HuH-7 (cell line): ENCODE results near the gene RPL13.
A peak's percentile ranks its signal among the peaks of the same experiment; 100 is the strongest.

Experiments
- DNase-seq: peaks from one replicate; pipeline ENCODE4 v3.0.0; 2011; ENCODE audit warnings: low spot score

RPL13 gene

DNA sequence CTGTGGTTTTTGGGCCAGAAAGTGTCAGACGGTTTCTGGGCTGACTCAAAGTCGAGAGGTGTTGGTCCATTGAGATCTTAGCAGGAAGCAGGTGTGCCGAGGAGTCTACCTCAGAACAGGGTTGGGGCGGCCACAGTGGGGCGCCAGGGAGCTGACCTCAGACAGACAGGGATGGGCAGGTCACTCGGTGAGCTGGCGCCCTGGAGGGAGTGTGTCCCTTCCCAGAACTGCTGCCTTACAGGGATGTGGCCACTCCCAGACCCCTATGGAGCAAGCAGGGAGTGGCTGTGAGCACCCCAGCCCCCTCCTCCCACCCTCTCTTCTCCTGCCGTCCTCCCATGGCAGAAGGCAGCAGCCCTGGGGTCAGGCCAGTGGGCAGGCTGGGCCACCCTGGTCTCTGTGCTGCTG lies 39.0 kb downstream of the RPL13 start:
- DNase-seq = peak; percentile 96

DNA sequence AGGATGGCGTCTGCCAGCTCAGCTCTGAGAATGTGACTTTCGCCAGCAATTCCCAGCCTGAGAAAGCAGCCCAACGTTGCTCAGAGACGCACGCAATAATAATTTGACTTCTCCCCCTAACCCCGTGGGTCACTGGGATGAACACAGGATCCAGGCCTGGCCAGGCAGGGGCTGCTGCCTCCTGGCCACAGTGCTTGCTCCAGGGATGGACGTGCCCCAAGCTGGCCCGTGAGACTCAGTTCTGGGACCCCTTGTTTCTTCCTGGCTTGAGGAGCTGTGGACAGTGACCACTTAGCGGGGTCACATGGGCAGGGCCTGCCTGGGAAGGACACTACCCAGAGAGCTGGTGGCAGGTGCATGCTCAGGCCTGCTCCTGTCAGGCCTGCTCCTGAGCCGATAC lies 39.4 kb downstream of the RPL13 start:
- DNase-seq = no peak

DNA sequence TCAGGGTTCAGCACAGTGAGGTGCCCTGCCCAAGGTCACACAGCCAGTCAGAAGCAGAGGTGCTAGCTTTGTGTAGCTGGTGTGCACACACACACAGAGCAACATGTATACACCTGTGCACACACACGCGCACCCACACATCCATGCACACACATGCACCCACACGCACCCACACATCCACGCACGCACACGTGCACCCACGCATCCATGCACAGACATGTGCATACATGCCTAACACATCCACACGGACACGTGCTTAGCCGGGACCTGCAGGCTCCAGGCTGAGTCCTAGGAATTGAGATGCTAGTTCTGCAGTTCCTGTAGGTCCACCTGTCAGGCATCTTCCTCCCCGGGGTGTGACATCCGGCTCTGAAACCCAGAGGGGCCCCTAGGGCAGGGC lies 39.9 kb downstream of the RPL13 start:
- no peak for DNase-seq

DNA sequence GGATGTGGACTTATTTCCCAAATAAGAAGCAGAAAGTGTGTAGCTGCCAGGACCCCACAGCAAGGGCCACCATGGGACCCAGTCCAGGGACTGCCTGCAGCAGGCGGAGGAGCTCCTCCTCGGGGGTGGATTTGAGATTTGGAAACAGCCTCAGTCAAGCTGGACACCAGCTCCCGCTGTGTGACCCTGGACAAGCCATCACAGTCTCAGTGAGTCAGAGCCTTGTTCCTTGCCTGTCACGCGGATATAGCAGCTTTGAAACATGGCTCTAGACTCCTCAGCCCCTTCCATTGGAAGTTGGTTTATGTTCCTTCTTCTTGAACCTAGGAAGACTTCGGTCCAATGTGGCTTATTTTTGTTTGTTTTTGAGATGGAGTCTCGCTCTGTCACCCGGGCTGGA lies 40.5 kb downstream of the RPL13 start:
- DNase-seq = no peak

DNA sequence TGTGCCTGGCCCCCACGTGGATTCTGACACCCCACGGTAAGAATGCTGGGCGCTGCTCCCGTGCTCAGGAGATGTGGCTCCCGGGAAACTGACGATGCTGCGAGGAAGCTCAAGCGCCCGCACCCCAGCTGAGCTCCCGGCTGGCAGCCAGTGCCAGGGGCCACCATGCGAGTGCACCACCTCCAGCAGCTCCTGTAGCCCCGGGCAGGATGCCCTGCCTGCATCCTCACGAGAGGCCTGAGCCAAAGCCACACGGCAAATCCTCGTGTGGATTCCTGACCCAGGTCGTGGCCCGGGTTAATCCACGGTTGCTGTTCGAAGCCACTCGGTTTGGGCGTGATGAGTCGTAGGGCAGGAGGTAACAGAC lies 41.4 kb downstream of the RPL13 start:
- DNase-seq = no peak

DNA sequence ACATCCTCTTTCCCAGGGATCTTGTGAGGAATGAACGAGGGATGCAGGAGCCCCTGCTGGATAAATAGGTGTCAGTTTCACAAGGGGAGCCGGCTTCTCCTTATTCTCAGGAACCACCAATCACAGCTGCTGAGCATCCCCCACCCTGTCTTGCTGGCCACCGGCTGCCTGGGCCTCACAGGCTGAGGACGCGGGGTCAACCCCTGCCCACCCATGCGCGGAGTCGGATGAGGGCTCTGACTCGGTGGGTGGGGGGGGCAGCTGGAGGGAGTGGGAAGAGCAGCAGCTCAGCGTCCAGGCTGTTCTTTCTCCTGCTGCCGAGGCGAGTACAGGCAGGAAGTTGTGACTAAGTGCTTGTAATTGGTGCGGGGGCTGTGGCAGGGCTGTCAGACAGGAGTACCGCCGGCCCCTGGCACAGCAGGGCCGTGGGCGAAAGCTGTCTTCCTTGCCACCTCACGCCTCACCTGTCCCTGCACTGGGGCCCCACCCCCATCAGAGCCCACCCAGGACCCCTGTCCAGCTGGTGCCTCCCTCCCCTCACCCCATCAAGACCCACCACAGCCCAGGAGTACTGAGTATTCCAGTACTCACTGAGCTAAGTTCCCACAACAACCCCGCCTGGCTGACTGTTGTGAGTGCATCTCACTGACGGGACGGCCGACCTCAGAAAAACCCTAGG lies 41.9 kb downstream of the RPL13 start:
- DNase-seq = no peak

DNA sequence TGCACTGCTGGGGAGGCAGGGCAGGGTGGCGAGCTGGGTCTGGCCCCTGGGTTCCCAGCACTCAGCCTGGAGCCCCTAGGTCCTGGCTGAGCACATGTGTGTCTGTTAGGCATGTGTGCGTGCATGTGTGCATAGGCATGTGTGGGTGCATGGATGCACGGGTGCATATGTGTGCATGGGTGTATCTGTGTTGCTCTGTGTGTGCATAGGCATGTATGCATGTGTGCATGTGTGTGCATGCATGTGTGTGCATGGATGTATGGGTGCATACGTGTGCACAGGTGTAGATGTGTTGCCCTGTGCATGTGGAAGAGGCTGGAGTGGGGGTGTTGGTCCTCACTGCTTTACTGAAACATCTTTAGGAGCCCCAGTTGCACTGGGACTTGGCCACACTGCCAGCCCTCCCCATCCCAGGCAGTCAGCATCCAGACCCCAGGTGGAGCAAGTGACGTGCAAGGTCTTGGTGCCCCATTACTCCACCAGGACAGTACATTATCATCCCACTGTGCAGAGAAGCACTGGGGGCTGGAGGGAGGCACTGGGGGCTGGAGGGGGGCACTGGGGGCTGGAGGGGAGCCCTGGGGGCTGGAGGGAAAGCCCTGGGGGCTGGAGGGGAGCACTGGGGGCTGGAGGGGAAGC lies 42.6 kb downstream of the RPL13 start:
- no peak for DNase-seq

DNA sequence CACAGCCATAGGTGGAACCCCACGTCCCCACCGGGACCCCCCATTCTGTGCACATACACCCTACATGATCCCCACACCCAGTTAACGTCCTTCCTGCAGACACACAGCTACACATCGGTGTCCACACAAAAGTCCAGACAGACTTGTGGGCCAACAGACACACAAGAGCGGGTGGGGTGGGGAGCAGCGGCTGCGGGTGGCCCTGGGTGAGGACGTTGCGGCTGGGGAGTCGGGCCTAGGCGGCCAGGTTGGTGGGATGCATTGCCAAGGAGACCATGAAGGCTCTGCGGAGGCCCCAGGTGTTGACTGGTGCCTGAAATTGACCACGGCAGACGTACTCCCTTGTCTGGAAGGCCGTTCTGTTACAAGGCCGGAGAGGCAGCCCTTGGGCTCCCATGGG lies 44.3 kb downstream of the RPL13 start:
- no peak for DNase-seq

DNA sequence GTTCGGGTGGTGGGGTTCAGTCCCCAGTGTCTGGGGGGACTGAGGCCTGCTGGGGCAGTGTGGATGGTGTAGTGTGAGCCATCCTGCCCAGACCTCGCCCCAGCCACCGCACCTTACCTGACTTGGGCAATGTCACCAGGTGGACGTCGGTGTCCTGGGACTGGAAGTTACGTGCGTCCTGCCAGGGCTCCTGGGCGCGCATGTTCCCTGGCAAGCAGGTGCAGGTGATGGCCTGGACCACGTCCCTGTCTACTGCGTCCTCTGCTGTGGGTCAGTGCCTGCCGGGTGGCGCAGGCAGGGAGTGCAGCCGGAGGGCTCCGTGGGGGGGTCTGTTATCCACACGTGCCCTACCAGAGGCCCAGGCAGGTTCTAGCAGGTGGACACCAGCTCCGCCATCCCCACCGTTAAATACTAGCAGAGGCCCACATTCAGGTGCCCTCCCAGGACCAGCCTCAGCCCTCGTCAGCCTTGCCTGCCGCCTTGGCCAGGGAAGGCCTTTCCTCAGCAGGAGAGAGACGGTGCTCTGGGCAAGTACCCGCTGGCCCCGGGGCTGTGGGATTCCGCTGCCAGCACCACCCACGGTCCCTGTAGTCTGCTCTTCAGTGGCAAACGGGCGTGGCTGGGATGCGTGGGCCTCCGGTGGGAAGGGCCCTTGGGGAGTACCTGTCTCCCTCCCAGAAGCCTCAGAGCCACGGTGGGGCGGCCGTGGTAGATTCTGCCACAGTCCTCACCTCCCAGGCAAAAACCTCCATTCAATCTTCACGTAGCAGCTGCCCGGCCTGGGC lies 44.9 kb downstream of the RPL13 start:
- DNase-seq = no peak

DNA sequence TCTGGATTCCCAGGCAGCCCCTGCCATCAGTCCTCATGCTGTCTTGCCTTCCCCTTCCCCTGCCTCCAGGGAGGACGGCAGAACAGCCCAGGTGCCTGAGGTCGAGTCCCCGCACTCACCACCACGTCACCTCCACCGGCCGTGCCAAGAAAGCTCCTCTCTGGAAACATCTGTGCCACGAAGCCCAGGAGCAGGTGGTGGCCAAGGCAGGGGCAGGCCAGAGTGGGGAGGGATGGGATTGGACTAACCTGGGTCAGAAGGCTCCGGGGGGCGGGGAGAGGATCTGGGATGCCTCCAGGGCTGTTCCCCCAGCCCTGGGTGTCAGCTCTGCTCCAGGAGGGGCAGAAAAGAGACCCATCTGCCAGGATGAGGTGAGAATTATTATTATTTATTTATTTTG lies 45.5 kb downstream of the RPL13 start:
- DNase-seq = no peak

DNA sequence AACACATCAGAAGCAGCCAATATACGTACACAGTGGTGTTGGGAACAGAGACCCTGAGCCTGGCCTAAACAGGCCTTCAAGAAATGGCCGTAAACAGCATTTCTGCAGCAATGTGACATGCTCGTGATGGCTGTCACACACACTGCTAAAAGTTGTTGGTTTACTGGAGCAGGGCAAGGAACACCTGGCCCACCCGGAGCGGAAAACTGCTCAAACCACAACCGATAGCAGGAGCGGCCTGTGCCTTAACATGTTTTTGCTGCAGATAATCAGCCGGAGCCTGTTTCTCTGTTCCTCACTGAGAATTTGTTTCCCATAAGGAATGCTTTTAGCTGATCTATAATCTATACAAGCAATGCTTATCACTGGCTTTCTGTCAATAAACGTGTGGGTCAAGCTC lies 47.0 kb downstream of the RPL13 start:
- DNase-seq = no peak

DNA sequence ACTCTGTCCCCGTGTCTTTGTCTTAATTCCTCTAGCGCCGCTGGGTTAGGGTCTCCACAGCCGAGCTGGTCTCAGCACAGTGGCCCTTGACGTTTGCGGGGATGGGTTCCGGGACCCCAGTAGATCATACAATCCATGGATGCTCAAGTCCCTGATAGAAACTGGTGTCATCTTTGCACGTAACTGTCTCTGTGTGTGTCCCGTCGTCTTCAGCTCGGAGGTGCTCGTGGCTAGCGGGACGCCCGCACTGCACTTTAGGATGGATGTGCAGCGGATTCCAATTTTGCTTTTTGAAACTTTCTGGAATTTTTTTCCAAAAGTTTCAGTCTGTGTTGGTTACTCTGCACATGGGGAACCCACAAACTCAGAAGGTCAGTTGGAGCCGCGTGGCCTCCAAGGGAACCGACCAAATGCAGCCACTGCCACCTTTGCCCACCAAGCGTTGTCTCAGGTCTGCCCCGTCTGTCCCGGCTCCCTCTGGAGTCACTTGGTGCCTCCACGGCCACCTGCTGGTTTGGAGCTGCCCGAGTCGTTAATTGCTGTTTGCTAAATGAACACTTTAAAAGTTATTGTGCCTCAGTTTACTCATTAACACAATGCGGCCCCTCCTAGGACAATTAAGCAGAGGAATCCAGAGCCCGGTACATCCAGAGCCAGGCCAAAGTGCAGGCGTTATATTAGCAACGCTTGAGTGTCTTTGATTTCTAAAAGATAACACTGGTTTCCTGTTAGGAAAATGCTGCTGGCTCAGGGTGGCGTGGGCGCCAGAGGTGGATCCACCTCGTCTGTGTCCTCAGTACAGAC lies 47.7 kb downstream of the RPL13 start:
- peak; percentile 80 for DNase-seq

DNA sequence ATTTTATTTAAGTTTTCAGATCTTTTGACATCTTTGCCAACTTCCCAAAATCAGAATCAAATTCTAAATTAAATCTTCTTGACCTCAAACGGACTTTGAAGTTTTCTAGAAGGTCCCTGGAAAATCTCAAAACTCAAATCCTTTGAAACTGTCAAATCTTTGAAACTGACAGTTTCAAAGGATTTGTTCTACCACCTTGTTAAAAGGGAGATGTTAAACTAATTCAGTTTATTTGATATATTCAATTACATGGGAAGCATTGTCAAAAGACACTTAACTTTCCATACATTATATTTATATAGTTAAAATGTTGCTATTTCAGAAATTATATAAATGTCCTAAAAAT lies 49.6 kb downstream of the RPL13 start:
- DNase-seq = no peak

DNA sequence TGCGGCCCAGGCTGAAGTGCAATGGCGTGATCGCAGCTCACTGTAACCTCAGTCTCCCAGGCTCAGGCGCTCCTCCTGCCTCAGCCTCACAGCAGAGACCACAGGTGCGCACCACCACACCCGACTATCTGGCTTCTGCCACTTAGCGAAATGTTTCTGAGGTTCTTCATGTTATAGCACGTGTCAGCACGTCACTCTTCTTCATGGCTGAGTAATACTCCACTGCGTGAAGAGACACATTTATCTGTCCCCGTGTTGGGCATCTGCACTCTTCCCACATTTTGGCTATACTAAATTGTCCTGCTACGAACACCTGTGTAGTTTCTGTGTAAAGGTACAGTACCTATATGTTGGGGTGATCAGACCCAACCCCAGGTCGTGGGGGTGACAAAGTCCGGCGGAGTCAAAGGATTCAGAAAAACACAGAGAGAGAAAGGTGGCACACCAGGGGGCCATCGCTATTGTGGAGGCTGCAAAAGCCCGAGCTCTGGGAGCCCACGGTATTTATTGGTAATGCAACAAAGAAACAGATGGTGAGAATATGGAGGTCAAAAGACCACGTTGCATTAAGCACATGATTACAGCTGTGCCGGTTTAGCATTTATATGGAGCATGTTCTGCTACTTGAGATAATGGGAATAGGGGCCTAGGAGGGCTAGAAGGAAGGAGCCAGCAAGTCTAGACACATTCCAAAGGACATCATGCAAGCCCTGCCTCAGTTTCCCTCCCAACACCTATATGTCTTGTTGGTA lies 52.1 kb downstream of the RPL13 start:
- no peak for DNase-seq

DNA sequence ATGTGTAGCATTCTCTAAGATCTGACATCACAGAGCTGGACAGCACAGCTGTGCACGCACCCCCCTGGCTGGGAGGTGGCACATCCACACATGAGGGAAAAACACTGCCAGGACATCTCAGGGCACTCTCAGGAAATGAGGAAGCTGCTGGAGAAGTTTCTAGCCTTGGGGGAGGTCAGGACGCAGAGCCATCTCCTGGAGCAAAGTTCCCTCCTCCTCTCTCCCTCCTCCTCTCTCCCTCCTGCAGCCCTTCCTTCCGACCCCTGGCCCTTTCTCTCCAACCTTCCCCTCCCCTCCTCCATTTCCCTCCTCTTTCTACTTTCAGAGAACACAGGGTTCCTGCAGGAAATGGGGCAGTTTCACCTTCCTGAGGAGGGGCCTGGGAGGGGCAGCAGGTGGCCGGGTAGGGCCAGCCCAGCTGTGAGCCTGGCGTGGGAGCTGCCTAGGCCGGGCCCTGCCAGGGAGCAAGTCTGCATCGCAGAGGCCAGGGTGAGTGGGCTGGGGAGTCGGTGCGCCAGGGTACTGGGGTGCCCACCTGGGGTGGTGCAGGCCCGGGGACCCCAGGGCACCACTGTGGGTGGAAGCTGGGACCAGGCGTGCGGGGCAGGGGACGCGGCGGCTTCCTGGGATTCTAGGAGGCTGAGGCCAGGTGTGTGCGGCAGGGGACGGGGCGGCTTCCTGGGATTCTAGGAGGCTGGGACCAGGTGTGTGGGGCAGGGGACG lies 52.9 kb downstream of the RPL13 start, which contains the start of gene DPEP1:
DPEP1 (plus strand) TSS at position 412 of the 723 bp plus-strand sequence. CDS start 16,769 bp downstream, outside the sequence.
- no peak for DNase-seq

DNA sequence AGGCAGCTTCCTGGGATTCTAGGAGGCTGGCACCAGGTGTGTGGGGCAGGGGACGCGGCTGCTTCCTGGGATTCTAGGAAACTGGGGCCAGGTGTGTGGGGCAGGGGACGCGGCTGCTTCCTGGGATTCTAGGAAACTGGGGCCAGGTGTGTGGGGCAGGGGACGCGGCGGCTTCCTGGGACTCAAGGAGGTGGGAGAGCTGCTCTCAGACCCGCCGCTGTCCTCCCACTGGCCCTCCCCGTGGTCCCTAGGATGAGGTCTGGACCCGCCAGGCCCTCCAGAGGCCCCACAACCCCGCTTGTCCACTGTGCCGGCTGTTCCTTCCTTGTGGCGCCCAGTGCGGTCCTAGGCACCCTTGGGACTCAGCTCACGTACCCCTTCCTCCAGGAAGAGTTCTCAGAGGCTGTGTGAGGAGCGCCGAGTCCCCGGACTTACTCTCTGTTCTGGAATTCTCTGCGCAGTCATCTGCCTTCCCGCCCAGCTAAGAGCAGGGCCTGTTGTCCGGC lies 53.5 kb downstream of the RPL13 start:
- no peak for DNase-seq
